ENCODE results near the gene MMP21.

DNA sequence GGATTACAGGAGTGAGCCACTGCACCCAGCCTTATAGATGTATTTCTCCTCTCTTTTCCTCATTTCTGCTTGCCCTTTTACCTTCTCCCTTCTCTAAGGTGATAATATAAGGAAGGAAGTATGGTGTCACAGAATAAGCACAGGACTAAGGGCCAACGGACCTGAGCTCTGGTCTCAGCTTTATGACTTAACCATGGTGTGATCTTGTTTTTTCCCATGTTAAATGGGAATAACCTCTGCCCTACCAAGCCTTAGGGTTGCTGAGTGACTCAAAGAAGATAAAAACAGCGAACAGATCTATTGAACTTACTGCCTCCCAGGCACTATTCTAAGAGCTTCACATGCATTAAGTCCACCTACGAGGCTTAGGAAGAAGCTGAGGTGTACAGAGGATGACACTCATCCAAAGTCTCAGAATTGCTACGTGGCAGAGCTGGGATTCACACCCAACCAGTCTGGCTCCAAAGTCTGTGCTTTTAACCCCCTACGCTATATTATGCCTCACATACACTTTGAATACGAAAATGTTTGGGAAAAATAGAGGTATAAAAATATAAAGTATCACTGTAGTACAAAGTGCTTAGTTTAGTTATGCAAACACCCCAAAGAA lies 41.8 kb upstream of the MMP21 start:
- TF ChIP-seq, protein P1, sequence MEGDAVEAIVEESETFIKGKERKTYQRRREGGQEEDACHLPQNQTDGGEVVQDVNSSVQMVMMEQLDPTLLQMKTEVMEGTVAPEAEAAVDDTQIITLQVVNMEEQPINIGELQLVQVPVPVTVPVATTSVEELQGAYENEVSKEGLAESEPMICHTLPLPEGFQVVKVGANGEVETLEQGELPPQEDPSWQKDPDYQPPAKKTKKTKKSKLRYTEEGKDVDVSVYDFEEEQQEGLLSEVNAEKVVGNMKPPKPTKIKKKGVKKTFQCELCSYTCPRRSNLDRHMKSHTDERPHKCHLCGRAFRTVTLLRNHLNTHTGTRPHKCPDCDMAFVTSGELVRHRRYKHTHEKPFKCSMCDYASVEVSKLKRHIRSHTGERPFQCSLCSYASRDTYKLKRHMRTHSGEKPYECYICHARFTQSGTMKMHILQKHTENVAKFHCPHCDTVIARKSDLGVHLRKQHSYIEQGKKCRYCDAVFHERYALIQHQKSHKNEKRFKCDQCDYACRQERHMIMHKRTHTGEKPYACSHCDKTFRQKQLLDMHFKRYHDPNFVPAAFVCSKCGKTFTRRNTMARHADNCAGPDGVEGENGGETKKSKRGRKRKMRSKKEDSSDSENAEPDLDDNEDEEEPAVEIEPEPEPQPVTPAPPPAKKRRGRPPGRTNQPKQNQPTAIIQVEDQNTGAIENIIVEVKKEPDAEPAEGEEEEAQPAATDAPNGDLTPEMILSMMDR (conservative IDR thresholded peaks at IDR 0.05 in 1 of 2, IDR thresholded peaks at IDR 0.05 in 1 of 2; ENCODE audit: low read depth in 1 of 2, low read length in 2 of 2), result no peak
- no peak for TF ChIP-seq EZH2 (IDR thresholded peaks at IDR 0.05; ENCODE audit: low read length, missing control alignments)
